ENCODE data around the gene DARS1. TPM values are rescaled to one million over a fixed set of nuclear protein-coding genes. Genes with fewer than 3 reads are reported as not detected.

The DARS1 gene
- total RNA-seq, 1 donor from 2014 or later = 52.3 TPM

DNA sequence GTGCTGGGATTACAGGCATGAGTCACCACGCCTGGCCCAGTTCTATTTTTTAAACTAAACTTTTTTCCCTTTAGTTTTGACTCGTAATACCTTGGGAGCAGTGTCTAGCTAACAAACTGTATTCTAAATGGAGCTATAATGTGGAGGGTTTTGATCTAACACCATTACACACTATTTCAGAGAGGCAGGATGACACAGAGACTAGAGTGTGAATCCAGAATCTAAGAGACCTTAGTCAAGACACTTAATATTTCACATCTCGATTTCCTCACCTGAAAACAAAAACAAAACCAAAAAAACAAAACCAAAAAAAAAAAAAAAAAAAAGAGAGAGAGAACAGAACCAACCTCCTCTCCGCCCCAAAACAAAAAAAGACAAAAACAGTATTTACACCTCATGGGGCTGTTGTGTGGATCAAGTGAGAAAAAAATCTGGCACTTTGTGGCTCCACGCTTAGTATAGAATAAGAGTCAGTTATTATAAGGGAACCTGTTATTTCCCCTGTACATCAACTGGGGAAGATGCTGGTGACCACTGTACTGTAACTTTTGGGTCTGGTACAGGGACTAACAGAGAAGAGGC is 31.3 kb downstream of the DARS1 start:
- Mint-ChIP-seq H3K4me1 (ENCODE audit: low read depth) (peaks cover 14% of the 10 kb centered on the region), H3K4me3 (ENCODE audit: unreplicated experiment) (no peak overlapping the region)

GRCh38 chr2:135952891-135953290 is 32.5 kb downstream of the DARS1 start:
- Mint-ChIP-seq H3K36me3 (ENCODE audit: low read depth) (peaks cover 18% of the 10 kb centered on the region), H3K4me1 (ENCODE audit: low read depth) (peaks cover 24% of the 10 kb centered on the region), H3K27ac (ENCODE audit: unreplicated experiment) (no peak overlapping the region), H3K9me3 (ENCODE audit: low read depth) (peaks cover 2% of the 10 kb centered on the region), H3K4me3 (ENCODE audit: unreplicated experiment) (no peak overlapping the region), H3K27me3 (ENCODE audit: low read depth) (no peaks in the 10 kb centered on the region)
- no peak for TF ChIP-seq CTCF (IDR thresholded peaks at IDR 0.05)
- no peak for DNase-seq (ENCODE audit: low spot score)

More for the DNA sequence above, 31.3 kb downstream of the DARS1 start:
- H3K27me3 Mint-ChIP-seq (ENCODE audit: low read depth) = no peaks in the 10 kb centered on the region
- peaks cover 18% of the 10 kb centered on the region for H3K36me3 Mint-ChIP-seq (ENCODE audit: low read depth)
- DNase-seq (ENCODE audit: low spot score) = no peak
- peaks cover 2% of the 10 kb centered on the region for H3K9me3 Mint-ChIP-seq (ENCODE audit: low read depth)
- H3K27ac Mint-ChIP-seq (ENCODE audit: unreplicated experiment) = no peak overlapping the region
- TF ChIP-seq CTCF (IDR thresholded peaks at IDR 0.05) = no peak

- peaks cover 2% of the 10 kb centered on the region for H3K9me3 Mint-ChIP-seq (ENCODE audit: low read depth)
- no peaks in the 10 kb centered on the region for H3K27me3 Mint-ChIP-seq (ENCODE audit: low read depth)
- H3K27ac Mint-ChIP-seq (ENCODE audit: unreplicated experiment) = no peak overlapping the region
- no peak overlapping the region for H3K4me3 Mint-ChIP-seq (ENCODE audit: unreplicated experiment)
- no peak for TF ChIP-seq CTCF (IDR thresholded peaks at IDR 0.05)
- no peak for DNase-seq (ENCODE audit: low spot score)
- H3K4me1 Mint-ChIP-seq (ENCODE audit: low read depth) = peaks cover 24% of the 10 kb centered on the region
- peaks cover 17% of the 10 kb centered on the region for H3K36me3 Mint-ChIP-seq (ENCODE audit: low read depth)
Measured at GRCh38 chr2:135951041-135951583, 34.3 kb downstream of the DARS1 start.

- Mint-ChIP-seq H3K27ac (ENCODE audit: unreplicated experiment) (no peak overlapping the region), H3K9me3 (ENCODE audit: low read depth) (peaks cover 2% of the 10 kb centered on the region), H3K27me3 (ENCODE audit: low read depth) (no peaks in the 10 kb centered on the region), H3K4me1 (ENCODE audit: low read depth) (peaks cover 24% of the 10 kb centered on the region), H3K36me3 (ENCODE audit: low read depth) (peaks cover 14% of the 10 kb centered on the region), H3K4me3 (ENCODE audit: unreplicated experiment) (no peak overlapping the region)
- no peak for DNase-seq (ENCODE audit: low spot score)
- no peak for TF ChIP-seq CTCF (IDR thresholded peaks at IDR 0.05)
Measured at GRCh38 chr2:135949451-135950234, 35.8 kb downstream of the DARS1 start.

GRCh38 chr2:135948642-135949355 is 36.6 kb downstream of the DARS1 start:
- H3K27me3 Mint-ChIP-seq (ENCODE audit: low read depth) = no peaks in the 10 kb centered on the region
- peaks cover 14% of the 10 kb centered on the region for H3K36me3 Mint-ChIP-seq (ENCODE audit: low read depth)
- no peak for TF ChIP-seq CTCF (IDR thresholded peaks at IDR 0.05)
- H3K9me3 Mint-ChIP-seq (ENCODE audit: low read depth) = peaks cover 2% of the 10 kb centered on the region
- peaks cover 24% of the 10 kb centered on the region for H3K4me1 Mint-ChIP-seq (ENCODE audit: low read depth)
- H3K4me3 Mint-ChIP-seq (ENCODE audit: unreplicated experiment) = no peak overlapping the region
- DNase-seq (ENCODE audit: low spot score) = no peak
- H3K27ac Mint-ChIP-seq (ENCODE audit: unreplicated experiment) = peak overlapping the region; percentile 68

Data from chondrocyte (in vitro differentiated cells).